GM18858 (cell line): ENCODE results near the gene STUB1.
A peak's percentile ranks its signal among the peaks of the same experiment; 100 is the strongest.
"Not testable (repeated sequence)": the region's sequence is repeated elsewhere in the genome, so short reads cannot be mapped to it uniquely, and the experiment has no call there.

Experiments used
- ATAC-seq: cut with Tn5 transposase; IDR thresholded peaks from one replicate; pipeline ENCODE4 v1.9.1; 2021; ENCODE audit not compliant: unreplicated experiment

The STUB1 gene

DNA sequence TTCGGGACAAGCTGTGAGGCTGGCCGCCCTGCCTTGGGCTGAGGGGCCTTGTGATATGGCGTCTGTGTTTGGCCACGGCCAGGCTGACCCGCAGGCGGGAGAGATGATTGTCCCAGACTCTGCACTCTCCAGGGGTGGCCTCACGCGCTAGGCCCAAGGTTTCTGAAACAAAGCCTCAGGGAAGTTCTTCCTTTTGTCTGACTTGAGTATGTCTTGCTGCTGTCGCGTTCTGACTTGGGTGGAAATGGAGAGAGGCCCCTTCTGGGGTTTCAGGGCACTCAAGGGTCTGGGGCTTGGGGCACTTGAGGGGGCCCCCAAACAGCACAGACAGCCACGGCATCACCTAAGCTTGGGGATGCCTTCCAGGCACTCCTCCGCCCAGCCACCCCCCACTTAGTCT, 30.9 kb downstream of the STUB1 start:
- no peak for ATAC-seq

DNA sequence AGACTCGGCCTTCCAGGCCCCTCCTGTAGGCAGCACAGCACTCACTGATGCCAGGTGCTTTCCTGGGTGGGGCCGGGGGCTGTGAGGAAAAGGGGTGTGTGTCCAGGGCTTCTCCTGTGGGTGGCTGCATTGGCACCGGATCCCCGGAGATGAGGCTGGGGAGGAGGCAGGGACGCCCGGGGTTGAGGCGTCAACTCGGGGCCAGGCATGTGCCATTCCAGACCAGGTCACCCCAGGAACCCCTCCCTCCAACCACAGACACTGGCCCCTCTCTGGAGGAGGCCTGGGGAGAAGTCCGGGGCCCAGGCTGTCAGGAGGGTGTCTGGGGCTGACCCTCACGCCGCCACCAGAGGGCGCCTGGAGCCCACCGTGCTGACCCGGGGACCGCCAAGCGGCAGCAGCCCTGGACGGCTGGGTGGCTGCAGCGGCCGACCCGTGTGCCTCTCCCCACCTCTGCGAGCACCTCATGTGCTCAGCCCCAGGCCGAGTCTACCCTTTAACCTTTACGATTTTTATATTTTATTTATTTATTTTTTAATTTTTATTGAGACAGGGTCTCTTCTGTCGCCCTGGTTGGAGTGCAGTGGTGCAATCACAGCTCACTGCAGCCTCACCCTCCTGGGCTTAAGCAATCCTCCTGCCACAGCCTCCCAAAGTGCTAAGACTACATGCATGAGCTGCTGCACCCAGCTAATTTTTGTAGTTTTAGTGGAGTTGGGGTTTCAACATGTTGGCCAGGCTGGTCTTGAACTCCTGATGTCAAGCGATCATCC, 31.5 kb downstream of the STUB1 start:
- ATAC-seq = no peak

DNA sequence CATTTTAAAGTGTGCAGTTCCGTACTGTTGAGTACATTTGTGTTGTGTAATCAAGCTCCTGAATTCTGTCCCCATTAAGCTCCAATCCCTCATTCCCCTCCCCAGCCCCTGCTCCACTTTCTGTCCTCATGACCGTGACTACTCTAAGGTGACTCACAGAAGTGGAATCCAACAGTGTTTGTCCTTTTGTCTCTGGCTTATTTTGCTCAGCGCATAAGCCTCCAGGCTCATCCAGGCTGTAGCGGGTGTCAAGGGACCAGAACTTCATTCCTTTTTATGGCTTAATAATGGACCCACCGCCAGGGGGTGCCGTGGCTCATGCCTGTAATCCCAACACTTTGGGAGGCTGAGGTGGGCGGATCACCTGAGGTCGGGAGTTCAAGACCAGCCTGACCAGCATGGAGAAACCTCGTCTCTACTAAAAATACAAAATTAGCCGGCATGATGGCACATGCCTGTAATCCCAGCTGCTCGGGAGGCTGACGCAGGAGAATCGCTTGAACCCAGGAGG, 32.6 kb downstream of the STUB1 start:
- ATAC-seq = not testable (repeated sequence)

DNA sequence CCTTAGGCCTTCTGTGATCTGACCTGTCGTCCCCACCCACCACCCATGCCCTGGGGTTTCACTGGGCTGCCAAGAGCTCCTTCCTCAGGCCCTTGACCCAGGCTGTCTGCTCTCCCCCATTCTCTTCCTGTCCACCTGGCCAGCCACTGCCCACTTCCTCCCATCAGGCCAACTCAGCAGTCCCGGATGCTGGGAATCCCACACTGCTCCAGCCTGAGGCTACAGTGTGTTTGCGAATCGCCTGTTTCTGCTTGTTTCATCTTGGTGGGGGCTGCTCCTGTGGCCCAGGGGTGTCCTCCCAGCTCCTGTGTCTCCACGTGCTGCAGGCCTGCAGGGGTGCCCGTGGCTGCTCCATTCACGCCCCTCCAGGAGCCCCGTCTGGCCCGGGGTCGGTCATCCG, 33.9 kb downstream of the STUB1 start:
- ATAC-seq = no peak

DNA sequence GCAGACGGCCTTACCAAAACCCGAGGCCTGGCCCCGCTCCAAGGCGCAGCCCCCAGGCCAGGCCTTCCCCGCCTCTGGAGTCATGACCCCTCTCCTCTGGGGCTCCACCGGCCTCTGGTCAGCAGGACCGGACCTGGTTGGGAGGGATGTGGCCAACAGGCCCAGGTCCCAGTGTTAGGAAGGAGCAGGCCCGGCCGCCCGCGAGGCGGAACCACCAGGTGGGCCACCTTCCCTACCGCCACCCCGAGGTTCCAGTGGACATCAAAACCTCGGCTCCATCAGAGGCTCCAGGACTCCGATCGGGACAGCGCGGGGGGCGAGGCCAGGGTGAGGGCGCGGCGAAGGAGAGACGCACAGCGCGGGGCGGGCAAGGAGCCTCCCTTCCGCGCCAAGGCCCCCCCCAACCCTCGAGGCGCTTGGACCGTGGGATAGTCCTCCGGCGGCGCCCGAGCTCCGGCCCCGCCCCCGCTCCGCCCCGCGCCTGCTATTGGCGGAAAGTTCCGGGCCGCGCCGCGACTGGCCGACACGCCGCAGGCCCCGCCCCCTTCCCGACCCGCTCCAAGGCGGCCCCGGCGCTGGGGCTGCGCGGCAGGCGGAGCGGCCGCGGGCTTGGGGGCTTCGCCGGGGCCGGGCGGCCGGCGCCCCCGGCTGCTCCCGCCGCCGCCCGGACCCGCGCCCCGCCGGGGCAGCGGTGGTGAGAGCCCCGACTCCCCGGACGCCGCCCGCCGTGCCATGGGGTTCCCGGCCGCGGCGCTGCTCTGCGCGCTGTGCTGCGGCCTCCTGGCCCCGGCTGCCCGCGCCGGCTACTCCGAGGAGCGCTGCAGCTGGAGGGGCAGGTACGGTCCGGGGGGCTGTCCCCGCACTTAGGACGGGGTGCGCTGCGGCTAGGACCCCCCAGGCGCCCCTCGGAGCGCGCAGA, 34.6 kb downstream of the STUB1 start, which contains the start of gene METRN:
TSS of gene METRN (plus strand) at position 561 of the 919 bp plus-strand sequence. CDS start at position 733, 172 bp downstream.
- no peak for ATAC-seq

DNA sequence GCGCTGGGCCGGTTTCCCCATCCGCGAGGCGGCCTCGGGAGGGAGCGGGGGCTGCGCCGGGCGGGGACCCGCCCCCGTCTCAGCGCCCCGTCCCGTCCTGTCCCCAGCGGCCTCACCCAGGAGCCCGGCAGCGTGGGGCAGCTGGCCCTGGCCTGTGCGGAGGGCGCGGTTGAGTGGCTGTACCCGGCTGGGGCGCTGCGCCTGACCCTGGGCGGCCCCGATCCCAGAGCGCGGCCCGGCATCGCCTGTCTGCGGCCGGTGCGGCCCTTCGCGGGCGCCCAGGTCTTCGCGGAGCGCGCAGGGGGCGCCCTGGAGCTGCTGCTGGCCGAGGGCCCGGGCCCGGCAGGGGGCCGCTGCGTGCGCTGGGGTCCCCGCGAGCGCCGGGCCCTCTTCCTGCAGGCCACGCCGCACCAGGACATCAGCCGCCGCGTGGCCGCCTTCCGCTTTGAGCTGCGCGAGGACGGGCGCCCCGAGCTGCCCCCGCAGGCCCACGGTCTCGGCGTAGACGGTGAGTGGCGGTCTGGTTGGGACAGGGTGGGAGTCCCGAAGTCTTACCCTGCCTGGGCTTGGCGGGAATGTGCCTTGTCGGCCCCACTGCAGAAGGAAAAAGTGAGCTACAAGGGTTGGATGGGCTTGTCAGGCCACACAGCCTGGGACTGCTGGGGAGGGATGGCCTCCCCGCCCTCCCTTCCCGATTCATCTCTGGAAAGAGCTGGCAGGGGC, 35.4 kb downstream of the STUB1 start:
- no peak for ATAC-seq

DNA sequence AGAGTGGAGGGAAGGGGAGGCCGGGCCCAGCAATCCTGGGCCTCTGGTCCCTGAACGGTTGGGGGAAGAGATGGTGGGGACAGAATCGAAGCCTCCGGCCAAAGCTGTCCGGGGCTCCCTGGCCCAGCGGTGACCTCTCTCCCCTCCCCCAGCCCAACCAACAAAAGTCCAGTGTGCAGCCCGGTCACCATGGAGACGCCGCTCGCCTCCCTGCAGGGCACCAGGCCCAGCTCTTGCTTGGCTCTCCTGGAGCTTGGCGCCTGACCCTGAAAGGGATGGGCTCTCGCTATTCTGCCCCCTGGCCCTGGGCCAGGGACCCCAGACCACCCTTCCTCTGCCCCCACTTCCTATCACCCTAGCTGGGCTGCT, 36.0 kb downstream of the STUB1 start:
- ATAC-seq = no peak

DNA sequence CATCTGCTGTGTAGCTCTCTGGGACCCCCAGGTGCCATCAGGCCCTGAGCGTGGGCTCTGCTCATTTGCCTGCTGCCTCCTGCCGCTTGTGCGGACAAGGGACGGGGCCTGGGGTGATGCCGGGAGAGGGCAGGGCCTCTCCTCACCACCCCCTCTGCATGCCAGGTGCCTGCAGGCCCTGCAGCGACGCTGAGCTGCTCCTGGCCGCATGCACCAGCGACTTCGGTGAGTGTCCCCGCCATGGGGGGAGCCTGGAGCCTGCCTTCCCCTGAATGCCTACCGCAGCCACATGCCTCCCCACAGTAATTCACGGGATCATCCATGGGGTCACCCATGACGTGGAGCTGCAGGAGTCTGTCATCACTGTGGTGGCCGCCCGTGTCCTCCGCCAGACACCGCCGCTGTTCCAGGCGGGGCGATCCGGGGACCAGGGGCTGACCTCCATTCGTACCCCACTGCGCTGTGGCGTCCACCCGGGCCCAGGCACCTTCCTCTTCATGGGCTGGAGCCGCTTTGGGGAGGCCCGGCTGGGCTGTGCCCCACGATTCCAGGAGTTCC, 36.6 kb downstream of the STUB1 start:
- ATAC-seq = no peak

DNA sequence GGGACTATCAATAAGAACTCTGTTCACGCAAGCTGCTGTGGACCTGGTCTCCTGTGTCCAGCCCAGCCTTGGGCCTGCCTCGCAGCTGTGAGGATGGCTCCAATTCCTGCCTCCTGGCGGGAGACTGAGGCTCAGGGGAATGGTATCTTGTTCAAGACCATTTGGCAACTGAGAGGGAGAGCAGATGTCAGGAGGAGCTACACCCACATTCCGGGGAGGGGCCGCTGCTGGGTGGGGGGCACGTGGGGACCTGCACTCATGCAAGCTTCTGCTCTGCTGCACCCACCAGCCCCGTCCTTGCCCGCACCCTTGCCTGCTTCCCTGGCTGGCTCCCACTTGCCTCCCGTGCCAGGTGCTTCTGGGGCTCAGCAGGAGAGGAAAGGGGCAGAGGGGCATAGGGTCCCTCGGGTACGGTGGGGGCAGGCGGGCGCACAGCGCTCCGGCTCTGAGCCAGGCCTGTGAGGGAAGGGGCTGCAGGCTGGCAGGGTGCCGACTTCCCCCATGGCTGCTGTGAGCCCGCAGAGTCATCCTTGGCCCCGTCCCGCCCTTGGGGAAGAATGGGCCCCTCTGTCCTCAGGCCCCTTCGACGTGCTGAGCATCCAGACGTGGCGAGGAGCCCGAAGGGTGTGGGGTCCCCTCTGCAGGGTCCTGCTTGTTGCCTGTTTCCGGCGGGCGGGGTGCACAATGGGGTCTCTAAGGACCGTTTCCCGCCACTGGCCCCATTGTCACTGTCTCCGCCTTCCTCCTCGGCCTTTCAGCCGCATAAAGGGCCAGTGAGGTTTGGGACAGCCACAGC, 37.4 kb downstream of the STUB1 start:
- no peak for ATAC-seq

DNA sequence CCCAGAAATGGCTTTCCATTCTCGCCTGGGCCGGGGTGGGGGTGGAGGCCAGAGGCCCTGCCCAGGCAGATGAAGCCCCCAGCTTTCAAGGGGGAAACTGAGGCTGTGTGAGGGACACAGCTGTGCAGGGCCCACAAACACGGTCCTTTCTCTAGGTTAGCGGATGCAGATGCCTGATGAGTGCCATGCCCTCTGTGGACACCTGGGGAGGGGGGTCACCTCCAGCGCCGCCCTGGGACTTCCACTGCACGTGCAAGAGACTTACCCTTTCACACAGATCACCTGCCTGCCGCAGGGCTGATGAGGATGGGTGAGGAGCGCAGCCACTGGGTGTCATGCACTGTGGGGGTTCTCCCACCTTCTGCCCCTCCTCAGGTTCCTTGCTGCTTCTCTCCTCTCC, 38.2 kb downstream of the STUB1 start:
- no peak for ATAC-seq

DNA sequence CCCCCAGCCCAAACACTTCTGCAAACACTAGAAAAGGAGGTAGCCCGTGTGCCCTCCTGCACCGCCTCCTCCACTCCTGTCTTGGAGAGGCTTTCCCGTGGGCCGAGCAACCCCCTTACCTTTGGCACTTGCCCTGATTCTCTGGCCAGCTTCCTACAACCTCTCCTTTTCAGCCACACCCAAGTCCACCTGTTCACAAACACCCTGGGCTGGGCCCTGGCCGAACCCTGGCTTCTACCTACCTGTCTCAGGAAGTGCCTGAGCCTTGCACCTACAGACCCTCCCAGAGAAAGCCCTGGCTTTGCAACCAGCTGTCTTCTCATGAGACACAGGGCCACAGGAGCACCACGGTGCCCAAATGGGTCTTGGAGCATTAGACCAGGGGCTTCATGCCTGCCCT, 38.7 kb downstream of the STUB1 start:
- ATAC-seq = no peak

DNA sequence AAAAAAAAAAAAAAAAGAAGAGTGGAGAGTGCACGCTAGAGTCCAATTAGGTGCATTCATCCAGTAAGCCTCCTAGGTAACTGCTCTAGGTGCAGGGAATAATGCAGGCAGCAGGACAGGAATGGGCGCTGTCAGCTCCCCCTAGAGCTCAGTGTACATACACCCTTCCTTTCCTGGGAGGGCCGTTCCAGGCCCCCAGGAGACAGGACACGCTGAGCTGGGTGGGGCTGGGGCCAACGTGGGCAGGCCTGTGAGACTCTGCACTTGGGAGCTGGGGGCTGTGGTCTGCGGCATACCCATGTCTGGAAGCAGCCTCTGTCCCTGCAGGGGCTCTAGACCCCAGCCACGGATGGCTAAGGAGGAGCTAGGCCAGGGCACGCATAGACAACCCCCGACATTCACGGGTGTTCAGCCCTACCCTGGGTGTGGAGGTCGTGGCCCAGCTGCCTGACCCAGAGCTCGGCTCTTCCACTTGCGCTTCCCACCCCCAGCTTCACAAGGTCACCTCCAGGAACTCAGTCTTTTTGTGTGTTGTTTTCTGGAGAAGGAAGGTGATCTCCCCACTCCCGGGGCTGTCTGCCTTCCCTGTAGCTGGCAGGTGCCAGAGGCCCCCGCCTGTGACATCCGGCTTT, 39.7 kb downstream of the STUB1 start:
- no peak for ATAC-seq

DNA sequence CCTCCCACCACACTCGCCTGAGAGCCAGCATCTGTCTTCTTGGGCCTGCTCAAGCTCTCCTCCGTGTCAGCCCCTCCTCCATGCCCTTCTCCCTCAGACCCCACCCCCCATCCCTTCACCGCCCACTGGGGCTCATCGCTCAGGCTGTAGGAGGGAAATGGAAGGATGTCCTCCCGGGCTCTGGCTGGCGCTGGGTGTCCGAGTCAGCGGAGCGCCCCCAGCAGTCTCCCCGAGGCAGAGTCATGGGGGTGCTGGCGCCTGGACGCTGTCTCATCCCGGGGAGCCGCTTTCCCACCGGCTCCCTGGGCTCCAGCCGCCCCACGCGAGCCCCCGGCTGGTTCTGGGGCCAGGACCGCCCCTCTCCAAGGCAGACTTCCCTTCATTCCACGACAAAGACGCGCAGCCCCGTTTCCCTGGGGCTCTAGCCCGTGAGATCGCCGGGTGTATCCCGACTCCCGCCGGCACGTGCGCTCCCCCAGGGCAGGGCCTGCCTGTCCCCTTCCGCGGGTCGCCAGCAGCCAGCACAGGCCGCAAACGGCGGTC, 40.3 kb downstream of the STUB1 start:
- peak; percentile 15 for ATAC-seq

DNA sequence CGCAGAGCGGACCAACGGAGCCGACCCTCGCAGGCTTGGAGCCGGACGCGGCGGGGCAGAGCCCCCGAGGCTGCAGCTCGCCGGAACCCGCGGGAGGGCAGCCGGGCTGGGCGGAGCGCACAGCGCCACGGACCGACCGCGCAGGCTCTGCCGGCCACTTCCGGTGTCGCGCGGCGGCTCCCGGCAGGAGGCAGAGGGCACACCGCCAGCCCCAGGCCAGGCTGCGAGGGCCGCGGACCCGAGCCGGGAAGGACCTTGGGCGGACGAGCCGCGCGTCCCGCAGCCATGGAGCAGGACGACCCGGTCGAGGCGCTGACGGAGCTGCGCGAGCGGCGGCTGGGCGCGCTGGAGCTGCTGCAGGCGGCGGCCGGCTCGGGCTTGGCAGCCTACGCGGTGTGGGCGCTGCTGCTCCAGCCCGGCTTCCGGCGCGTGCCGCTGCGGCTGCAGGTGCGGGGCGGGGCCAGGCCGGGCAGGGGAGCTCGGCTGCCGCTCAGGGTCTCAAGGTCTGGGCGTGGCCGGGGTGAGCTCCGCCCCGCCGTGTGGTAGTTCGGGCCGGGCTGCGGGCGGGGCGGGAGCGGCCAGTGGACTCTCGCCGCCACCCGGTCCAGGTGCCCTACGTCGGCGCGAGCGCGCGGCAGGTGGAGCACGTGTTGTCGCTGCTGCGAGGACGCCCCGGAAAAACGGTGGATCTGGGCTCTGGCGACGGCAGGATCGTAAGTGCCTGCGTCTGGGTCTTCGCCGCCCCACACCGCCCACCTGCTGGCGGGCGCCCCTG, 41.0 kb downstream of the STUB1 start, which contains the start of gene ANTKMT:
TSS of gene ANTKMT (plus strand) at position 157 of the 775 bp plus-strand sequence. CDS start at position 286, 129 bp downstream.
- ATAC-seq = peak; percentile 53

DNA sequence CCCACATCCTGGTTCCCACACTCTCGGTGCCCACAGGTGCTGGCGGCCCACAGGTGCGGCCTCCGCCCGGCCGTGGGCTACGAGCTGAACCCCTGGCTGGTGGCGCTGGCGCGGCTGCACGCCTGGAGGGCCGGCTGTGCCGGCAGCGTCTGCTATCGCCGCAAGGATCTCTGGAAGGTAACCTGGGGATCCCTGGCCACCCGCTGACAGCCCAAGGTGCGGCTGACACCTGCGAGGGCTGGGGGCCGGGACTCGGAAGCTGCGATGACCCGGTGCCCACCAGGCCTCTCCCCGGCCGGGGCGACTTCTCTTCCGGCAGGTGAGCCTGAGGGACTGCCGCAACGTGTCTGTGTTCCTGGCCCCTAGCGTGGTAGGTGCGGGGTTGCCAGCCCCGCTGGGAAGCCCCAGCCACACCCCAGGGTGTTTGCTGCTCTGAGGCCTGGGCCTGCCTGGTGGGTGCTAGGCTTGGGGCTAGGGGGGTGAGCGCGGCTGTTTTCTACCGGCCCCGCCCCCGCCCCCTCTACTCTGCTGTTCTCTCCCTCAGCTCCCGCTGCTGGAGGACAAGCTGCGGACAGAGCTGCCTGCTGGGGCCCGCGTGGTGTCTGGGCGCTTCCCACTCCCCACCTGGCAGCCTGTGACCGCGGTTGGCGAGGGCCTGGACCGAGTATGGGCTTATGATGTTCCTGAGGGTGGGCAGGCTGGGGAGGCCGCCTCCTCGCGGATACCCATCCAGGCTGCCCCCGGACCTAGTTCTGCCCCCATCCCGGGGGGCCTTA, 41.7 kb downstream of the STUB1 start:
- ATAC-seq = no peak

DNA sequence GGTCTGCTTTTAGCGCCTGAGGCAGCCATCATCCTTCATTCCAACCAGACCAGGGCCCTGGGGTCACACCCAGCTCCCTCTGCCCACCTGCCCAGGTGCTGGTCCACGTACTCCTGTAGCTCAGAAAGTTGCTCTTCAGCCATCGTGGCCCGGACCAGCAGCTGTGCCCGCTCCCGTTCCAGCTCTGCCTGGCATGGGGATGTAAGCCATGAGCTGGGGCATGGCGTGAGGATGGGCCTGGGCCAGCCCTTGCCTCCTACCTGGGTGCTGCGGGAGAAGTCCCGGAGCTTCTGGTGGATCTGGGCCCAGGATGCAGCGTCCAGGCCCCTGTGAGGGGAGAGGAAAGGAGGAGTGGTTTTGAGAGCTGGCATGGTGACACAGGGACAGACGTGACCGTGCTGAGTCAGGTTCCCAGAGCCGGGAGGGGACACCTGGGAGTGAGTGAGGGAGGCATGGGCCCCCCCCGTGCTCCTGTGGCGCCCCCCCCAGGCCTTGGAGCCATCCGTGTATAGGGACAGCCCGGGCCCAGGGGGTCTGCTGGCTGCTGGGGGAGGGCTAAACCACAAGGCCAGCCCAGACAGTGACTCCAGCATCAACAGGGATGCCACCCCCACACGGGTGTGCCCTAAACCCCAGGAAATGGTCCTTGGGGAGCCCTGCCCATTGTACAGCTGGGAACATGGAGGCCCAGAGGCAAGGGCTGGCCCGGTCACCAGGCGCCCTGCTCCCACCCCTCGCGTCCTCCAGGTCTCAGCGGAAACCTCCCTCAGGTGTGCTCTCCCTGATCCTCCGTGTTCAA, 42.8 kb downstream of the STUB1 start:
- no peak for ATAC-seq

DNA sequence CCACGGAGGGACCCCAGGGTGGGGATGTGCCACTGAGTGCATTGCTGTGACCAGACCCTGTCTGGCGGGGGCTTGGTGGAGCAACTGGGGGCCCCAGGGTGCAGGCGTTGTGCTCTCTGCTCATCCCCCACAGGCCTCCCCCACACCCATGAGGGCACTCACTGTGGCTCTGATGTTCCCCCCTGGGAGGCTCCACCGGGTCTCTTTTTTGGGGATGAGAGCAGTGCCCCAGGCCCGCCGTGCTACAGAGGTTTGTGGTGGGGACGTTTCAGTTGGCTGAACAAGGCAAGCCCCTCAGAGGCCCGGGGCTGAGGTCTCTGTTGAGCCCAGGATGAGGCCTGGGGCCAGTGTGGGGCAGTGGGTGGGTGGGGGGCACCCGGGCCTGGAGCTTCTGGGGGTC, 43.5 kb downstream of the STUB1 start:
- ATAC-seq = no peak
